SK-N-SH treated with all-trans-retinoic acid at 6 μM for 48 hours (cell line): ENCODE data around the gene LRRC17.

Source experiments
- ARNTL ChIP-seq: fragments of 450-650 bp; formaldehyde crosslinking; IDR thresholded peaks from 2 replicates; pipeline ENCODE4 v1.5.0; 2020; ENCODE audit warnings: low read depth, mild to moderate bottlenecking, moderate library complexity, borderline replicate concordance
- CREB5 ChIP-seq: fragments of 250-450 bp; sonication (Bioruptor Pico); IDR thresholded peaks from 2 replicates; pipeline ENCODE4 v1.5.1; 2020; ENCODE audit warnings: low read depth, mild to moderate bottlenecking, moderate library complexity
- GLIS3 ChIP-seq: fragments of 250-450 bp; sonication (Bioruptor Pico); IDR thresholded peaks from 2 replicates; pipeline ENCODE4 v1.5.0; 2020; ENCODE audit warnings: mild to moderate bottlenecking, moderate library complexity
- PATZ1 ChIP-seq: fragments of 250-450 bp; sonication (Bioruptor Pico); IDR thresholded peaks from 2 replicates; pipeline ENCODE4 v1.8.0; 2020; ENCODE audit warnings: mild to moderate bottlenecking, moderate library complexity, borderline replicate concordance
- RARB ChIP-seq: fragments of 250-450 bp; sonication (Bioruptor Pico); IDR thresholded peaks from 2 replicates; pipeline ENCODE4 v1.8.0; 2021; ENCODE audit warnings: mild to moderate bottlenecking, moderate library complexity
- SNAI2 ChIP-seq: fragments of 250-450 bp; sonication (Bioruptor Pico); IDR thresholded peaks from 2 replicates; pipeline ENCODE4 v1.5.0; 2020; ENCODE audit warnings: mild to moderate bottlenecking, moderate library complexity
- ZC3H10 ChIP-seq: fragments of 250-450 bp; sonication (Bioruptor Pico); IDR thresholded peaks from 2 replicates; pipeline ENCODE4 v1.5.1; 2021; ENCODE audit warnings: mild to moderate bottlenecking, moderate library complexity
- ZFP30 ChIP-seq: fragments of 450-650 bp; formaldehyde crosslinking; IDR thresholded peaks from 2 replicates; pipeline ENCODE4 v1.5.0; 2022; ENCODE audit warnings: mild to moderate bottlenecking, moderate library complexity
- ZNF70 ChIP-seq: fragments of 450-650 bp; formaldehyde crosslinking; IDR thresholded peaks from 2 replicates; pipeline ENCODE4 v1.5.0; 2020; ENCODE audit warnings: mild to moderate bottlenecking, moderate library complexity

GRCh38 chr7:102864958-102865357 lies 47.8 kb upstream of the LRRC17 start:
- TF ChIP-seq ZC3H10: no peak
- TF ChIP-seq ARNTL (CRISPR knock-in tag): no peak
- TF ChIP-seq ZFP30 (CRISPR knock-in tag): no peak
- TF ChIP-seq GLIS3 (CRISPR knock-in tag): no peak
- no peak for TF ChIP-seq RARB (CRISPR knock-in tag)
- no peak for TF ChIP-seq CREB5 (CRISPR knock-in tag)
- TF ChIP-seq SNAI2: no peak
- TF ChIP-seq PATZ1 (CRISPR knock-in tag): no peak
- TF ChIP-seq ZNF70: no peak
